Hepatic stellate cell (primary cell): ENCODE results near the gene NCR2.
"Not testable (repeated sequence)": the region's sequence is repeated elsewhere in the genome, so short reads cannot be mapped to it uniquely, and the experiment has no call there.

ENCODE experiments used
- DNase-seq: peaks from one replicate; pipeline ENCODE4 v3.0.0; 2011; ENCODE audit warnings: low spot score

The NCR2 gene

DNA sequence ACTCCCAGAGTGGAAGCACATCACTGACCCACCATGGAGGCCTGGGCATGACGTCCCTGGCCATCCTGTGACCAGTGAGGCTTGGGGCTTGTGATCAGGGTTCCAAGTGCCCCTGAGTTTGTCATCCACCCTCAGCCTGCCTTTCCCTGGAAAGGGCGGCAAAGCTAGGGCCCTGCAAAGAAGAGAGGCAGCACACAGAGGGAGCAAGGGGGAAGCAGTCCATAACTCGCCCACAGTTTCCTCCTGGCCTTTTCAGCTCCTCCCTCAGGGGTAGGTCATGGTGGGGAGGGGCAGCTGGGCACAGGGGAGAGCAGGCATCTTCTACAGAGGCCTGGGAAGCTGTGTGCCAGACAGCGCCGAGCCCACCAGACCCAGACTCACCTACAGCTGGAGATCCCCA, at the start of gene NCR2:
TSS of gene NCR2 (plus strand) at position 313 of the 400 bp plus-strand sequence. CDS start 269 bp downstream, outside the sequence.
- no peak for DNase-seq

GRCh38 chr6:41286544-41287346, 48.7 kb upstream of the NCR2 start, which contains the start of gene TREM1:
TREM1 (minus strand) TSS chr6:41286682; CDS start chr6:41286655, 27 bp downstream.
- no peak for DNase-seq

- no peak for DNase-seq
These were observed 47.2 kb upstream of the NCR2 start for GRCh38 chr6:41288030-41288753.

DNA sequence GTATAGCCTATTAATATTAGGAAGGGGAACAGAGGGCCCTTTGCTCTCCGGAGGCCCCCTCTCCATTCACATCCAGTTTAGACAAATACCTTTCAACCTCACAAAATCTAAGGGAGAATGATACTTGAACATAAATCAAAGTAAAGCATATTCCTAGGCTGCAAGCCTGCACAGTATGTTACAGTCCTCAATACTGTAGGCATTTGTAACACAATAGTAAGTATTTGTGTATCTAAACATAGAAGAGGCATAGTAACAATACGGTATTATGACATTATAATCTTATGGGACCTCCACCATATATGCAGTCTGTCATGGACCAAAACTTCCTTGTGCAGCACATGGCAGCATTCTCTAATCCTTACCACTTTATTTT, 46.7 kb upstream of the NCR2 start:
- DNase-seq = no peak

DNA sequence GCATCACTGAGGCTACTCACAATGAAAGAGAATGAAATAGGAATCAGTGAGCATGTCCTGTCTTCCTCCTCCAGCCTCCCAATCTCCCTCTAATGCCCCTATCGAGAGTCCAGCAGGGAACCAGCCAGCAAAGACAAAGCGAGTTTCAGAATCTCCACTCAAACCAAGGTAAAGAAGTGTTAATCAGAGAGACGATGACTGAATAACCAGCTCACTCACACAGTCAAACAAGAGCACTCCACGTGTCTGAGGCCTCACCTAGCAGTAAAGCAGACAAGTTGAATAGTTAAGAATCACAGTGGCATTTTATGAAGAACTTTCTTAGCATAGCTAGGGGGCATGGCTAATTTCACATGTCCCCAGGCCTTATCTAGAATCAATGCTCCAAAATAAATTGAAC, 45.6 kb upstream of the NCR2 start:
- DNase-seq = no peak

DNA sequence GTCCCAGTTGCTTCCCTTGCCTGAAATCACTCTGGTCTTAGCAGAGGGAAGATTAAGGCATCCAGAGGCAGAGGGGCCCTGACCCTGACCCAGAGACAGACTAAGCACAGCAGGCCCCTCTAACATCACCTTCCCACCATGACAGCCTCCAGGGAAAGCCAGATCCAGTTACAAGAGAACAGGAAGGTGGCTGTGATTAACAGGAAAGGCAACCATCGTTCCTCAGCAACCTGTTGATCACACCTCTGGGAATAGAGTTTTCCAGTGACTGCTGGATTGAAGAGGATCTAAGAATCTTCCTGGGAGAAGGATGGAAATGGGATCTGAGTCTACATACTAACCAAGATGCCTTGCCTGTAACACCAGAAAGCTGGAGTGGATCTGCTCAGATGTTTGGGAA, 43.7 kb upstream of the NCR2 start:
- DNase-seq = no peak

- no peak for DNase-seq
These were observed 41.1 kb upstream of the NCR2 start for GRCh38 chr6:41294214-41294872.

DNA sequence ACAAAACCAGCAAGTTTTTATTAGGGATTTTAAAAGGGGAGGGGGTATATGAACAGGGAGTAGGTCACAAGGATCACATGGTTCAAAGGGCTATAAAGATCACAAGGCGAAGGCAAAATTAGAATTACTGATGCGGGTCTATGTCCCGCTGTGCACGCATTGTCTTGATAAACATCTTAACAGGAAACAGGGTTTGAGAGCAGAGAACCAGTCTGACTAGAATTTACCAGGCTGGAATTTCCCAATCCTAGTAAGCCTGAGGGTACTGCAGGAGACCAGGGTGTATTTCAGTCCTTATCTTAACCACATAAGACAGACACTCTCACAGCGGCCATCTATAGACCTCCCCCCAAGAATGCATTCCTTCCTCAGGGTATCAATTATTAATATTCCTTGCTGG, 38.2 kb upstream of the NCR2 start:
- not testable (repeated sequence) for DNase-seq

- no peak for DNase-seq
These were observed 36.5 kb upstream of the NCR2 start for GRCh38 chr6:41298785-41299502.

GRCh38 chr6:41302638-41303037, 32.8 kb upstream of the NCR2 start:
- no peak for DNase-seq

DNA sequence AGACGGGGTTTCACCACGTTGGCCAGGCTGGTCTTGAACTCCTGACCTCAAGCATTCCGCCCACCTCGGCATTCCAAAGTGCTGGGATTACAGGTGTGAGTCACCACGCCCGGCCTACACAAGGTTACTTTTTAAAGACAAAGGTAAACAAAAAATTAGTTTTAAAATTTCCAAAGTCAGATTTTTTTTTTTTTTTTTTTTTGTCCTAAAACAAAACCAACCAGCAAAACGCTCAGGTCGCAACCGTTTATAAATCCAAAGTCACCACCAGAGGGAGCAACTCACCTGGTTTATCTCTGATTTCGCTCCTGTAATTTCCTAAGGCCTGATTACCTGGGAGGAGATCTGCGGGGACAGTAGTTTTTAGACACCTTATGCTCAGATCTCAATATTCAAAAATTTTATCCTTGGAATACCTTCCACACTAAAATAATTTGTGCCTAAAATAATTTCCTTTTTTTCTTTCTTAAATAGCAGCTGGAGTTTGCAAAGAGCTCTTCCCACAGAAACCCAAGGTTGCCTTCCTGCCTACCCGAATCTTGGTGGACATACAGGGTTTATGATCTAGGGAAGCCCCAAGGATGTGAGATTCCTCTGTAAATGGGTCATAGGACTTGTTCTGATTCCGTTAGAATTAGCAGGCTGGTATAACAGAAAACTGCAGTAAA, 29.1 kb upstream of the NCR2 start:
- no peak for DNase-seq

- DNase-seq = no peak
These were observed 20.2 kb upstream of the NCR2 start for GRCh38 chr6:41315203-41315602.

DNA sequence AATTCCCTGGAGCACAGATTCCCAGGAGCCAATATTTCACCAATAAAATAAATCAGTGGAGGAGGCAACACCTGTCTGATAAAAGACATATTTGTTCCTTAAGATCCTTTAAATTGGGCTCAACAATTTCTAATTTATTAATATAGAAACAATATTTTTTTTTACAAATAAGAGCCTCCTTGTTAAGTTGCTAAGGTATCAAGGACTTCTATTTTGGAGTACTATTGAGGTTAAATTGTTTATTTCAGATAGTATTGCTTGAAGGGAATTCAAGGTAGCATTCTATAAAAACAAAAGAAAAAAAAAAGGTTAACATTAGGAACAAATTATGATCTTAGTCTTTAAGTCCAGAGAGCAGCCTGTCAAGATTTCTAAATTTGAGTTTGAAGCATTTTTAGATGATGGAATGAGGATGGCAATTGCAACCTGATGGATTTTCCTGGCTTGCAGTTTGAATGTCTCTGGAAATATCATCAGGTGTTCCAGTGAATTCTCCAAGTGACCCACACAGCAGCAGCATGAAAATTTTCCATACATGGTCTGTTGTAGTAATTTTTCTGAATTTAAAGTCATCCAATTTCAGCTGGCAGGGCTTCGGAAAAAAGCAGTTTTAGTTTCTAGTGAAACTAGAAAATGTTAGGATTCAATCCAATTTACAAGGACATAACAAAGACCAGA, 19.3 kb upstream of the NCR2 start:
- DNase-seq = no peak

DNA sequence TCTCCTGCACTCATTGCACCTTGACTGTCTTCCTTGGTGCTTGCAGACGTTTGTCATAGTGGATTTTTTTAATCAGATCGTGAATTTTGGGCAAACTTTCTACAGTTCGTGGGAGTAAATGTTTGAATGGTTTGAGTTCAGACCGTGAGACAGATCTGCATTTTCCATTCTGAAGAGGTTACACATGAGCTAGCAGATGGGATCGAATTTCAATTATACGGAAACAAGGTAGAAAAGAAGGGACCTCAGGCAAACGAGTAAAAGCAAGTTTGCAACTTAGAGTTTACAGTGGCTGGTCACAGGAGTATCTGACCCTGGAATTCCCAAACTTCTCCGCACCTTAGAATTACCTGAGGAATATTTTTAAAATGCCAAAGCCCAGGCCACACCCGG, 17.2 kb upstream of the NCR2 start:
- DNase-seq = no peak

GRCh38 chr6:41318654-41319565, 16.5 kb upstream of the NCR2 start:
- DNase-seq = peak; percentile 67

GRCh38 chr6:41321183-41321582, 14.2 kb upstream of the NCR2 start:
- DNase-seq = no peak

GRCh38 chr6:41325446-41326066, 9.9 kb upstream of the NCR2 start:
- no peak for DNase-seq

DNA sequence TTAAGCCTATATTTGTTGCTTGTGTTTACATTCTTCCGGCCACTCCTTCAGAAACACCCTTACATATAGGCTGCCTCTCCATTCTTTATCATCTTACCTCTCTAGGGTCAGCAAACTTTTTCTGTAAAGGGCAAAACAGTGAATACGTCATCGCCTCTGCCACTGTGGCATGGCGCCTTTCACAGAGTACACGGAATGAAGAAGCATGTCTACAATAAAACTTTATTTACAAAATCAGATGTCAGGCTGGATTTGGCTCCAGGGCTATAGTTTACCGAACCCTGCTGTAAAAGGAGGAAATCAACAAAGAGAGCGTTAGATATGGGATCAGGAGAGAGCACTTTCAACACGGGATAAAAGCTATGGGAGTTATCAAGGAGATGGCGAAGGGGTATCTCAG, 9.3 kb upstream of the NCR2 start:
- no peak for DNase-seq

DNA sequence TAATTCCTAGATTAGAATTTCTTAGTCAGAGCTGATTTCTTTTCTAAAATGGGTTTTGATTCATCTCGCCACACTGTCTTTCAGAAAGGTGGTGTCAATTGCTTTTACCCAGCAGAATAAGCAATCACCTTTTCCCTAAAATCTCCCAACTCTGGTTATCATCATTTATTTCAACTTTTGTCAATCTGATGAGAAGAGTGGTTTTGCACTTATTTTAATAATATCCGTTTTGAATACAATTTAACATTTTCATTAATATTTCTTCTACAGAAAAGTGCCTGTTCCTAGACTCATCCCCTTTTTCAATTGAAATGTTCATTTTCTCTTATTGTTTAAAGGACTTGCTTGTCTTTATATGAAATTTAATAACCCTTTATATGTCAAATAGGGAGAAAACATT, 8.2 kb upstream of the NCR2 start:
- DNase-seq = no peak
